K562 (cell line): Measurements from ENCODE around the gene KBTBD3. TPM values are rescaled to one million over a fixed set of nuclear protein-coding genes. Genes with fewer than 3 reads are reported as not detected.

Experiments used
- ATAC-seq: fragments of 200-7000 bp; cut with Tn5 transposase; 3 replicates; pipeline ENCODE4 v1.9.1; 2020; ENCODE audit warnings: moderate library complexity
- BruUV-seq: library from RNA; stranded (reverse); fragments of 400-500 nt; replicated peaks from 2 replicates; lab custom pipeline; 2021; lab: Mats Ljungman, UMichigan
- CTCF ChIA-PET: fragments of 300-600 bp; formaldehyde crosslinking; extraction: SDS; loops from one replicate; lab custom pipeline; 2021; ENCODE audit warnings: low intra/inter-chr PET ratio; lab: Yijun Ruan, JAX
- POLR2A ChIA-PET: fragments of 300-600, 350-650 bp; sonication (Branson Sonifier 250); formaldehyde crosslinking; extraction: SDS; loops from one replicate; lab custom pipeline; 2021; ENCODE audit warnings: antibody characterized with exemption, inconsistent platforms; lab: Yijun Ruan, JAX
- DNase-seq, 4 experiments: peaks; one replicate each; pipeline versions ENCODE4 v3.0.0 to v3.0.0-alpha.2; 2011 to 2018; ENCODE audit warnings: low spot score in 3 of 4, mixed read lengths in 3 of 4; ENCODE audit errors: extremely low read depth in 1 of 4
- FAIRE-seq: peaks from 2 replicates; lab custom pipeline; 2011; peaks lifted over from hg19 to GRCh38; lab: Jason Lieb, UNC
- H2AFZ ChIP-seq: 2 replicates; pipeline ENCODE4 v1.6.0; 2011; ENCODE audit warnings: low read depth, low read length, control low read depth, inconsistent platforms
- H3K27ac ChIP-seq: fragments of 200-600 bp; 3 replicates; pipeline ENCODE4 v1.8.0; 2011; ENCODE audit warnings: low read depth, mild to moderate bottlenecking, control low read depth, inconsistent platforms, low read length, moderate library complexity, mixed read lengths; ENCODE audit errors: extremely low read depth
- H3K27me3 ChIP-seq, 2 experiments: fragments of 300-600 bp in 1 of 2; 2 replicates in 1 of 2; 3 replicates in 1 of 2; pipeline versions ENCODE4 v1.6.0 to v1.8.0; 2011; ENCODE audit warnings: inconsistent platforms in 2 of 2, low read length in 2 of 2, mild to moderate bottlenecking in 1 of 2, mixed read lengths in 1 of 2, moderate library complexity in 1 of 2; ENCODE audit not compliant: control insufficient read depth in 2 of 2, insufficient read depth in 2 of 2
- H3K36me3 ChIP-seq: fragments of 300-600 bp; 3 replicates; pipeline ENCODE4 v1.8.0; 2011; ENCODE audit warnings: mild to moderate bottlenecking, low read length, inconsistent platforms; ENCODE audit not compliant: control insufficient read depth, insufficient read depth
- H3K4me1 ChIP-seq, 2 experiments: fragments of 200-600 bp in 1 of 2; replicated peaks in 1 of 2; 2 replicates in 1 of 2; 3 replicates in 1 of 2; pipeline versions ENCODE4 v1.5.1 to v1.8.0; 2011; ENCODE audit warnings: inconsistent platforms in 2 of 2, low read length in 2 of 2, mild to moderate bottlenecking in 1 of 2, mixed read lengths in 1 of 2, moderate library complexity in 1 of 2; ENCODE audit not compliant: control insufficient read depth in 2 of 2, insufficient read depth in 2 of 2
- H3K4me2 ChIP-seq: 2 replicates; pipeline ENCODE4 v1.6.1; 2011; ENCODE audit warnings: low read length, control low read depth, inconsistent platforms, mixed read lengths; ENCODE audit not compliant: insufficient read depth
- H3K4me3 ChIP-seq: fragments of 200-600 bp; sonication (generic), shearing (Covaris generic); 2 replicates; pipeline ENCODE4 v1.5.1; 2016; ENCODE audit warnings: control low read depth, inconsistent platforms
- H3K79me2 ChIP-seq: fragments of 200-600 bp; 3 replicates; pipeline ENCODE4 v1.8.0; 2011; ENCODE audit warnings: low read length, inconsistent platforms; ENCODE audit not compliant: control insufficient read depth, insufficient read depth
- H3K9ac ChIP-seq, 2 experiments: 2 replicates each; pipeline versions ENCODE4 v1.6.0 to v1.6.1; 2011; ENCODE audit warnings: low read depth in 2 of 2, low read length in 2 of 2, control low read depth in 1 of 2, inconsistent platforms in 1 of 2, mild to moderate bottlenecking in 1 of 2, mixed read lengths in 1 of 2; ENCODE audit not compliant: insufficient read depth in 1 of 2
- H3K9me1 ChIP-seq: one replicate; pipeline ENCODE4 v1.6.0; 2011; ENCODE audit warnings: inconsistent platforms, mild to moderate bottlenecking, low read length, moderate library complexity; ENCODE audit not compliant: control insufficient read depth, insufficient read depth
- H3K9me3 ChIP-seq: replicated peaks from 2 replicates; pipeline ENCODE4 v1.5.1; 2011; ENCODE audit warnings: low read depth, low read length, inconsistent platforms; ENCODE audit not compliant: control insufficient read depth, insufficient read depth
- H4K20me1 ChIP-seq: replicated peaks from 2 replicates; pipeline ENCODE4 v1.6.1; 2011; ENCODE audit warnings: low read length, inconsistent platforms, mixed read lengths; ENCODE audit not compliant: control insufficient read depth, insufficient read depth
- CEBPB ChIP-seq: fragments of 450-650 bp; IDR thresholded peaks from 2 replicates; pipeline ENCODE4 v1.6.1; 2016; ENCODE audit warnings: missing genetic modification characterization, missing compliant biosample characterization
- CHAMP1 ChIP-seq: fragments of 450-650 bp; IDR thresholded peaks from 2 replicates; pipeline ENCODE4 v1.6.1; 2016; ENCODE audit warnings: mild to moderate bottlenecking
- CTCF ChIP-seq, 3 experiments: IDR thresholded peaks in 2 of 3; conservative IDR thresholded peaks in 1 of 3; 2 replicates each; pipeline ENCODE4 v1.5.1; 2011 to 2012; ENCODE audit warnings: low read length in 3 of 3, mild to moderate bottlenecking in 3 of 3, control low read depth in 2 of 3, improper control_type of control experiment in 1 of 3, inconsistent platforms in 1 of 3, low read depth in 1 of 3, mixed read lengths in 1 of 3, moderate library complexity in 1 of 3; ENCODE audit not compliant: insufficient read depth in 2 of 3
- CXXC5 ChIP-seq: fragments of 250-450 bp; sonication (Bioruptor Pico); IDR thresholded peaks from 2 replicates; pipeline ENCODE4 v1.8.0; 2022; ENCODE audit warnings: inconsistent platforms, mild to moderate bottlenecking, moderate library complexity
- DPF2 ChIP-seq: fragments of 450-650 bp; IDR thresholded peaks from 2 replicates; pipeline ENCODE4 v1.6.1; 2016
- KLF13 ChIP-seq: fragments of 450-650 bp; IDR thresholded peaks from 2 replicates; pipeline ENCODE4 v1.6.1; 2016; ENCODE audit warnings: missing genetic modification characterization, low read depth, mild to moderate bottlenecking, missing compliant biosample characterization, moderate library complexity, borderline replicate concordance
- MED1 ChIP-seq: sonication (generic); formaldehyde crosslinking; IDR thresholded peaks from 2 replicates; pipeline ENCODE4 v1.8.1; 2023; ENCODE audit warnings: missing genetic modification reagents, borderline replicate concordance
- NR2C1 ChIP-seq, 2 experiments: fragments of 450-650 bp; IDR thresholded peaks; 2 replicates each; pipeline ENCODE4 v1.6.1; 2017; ENCODE audit warnings: mild to moderate bottlenecking in 2 of 2, antibody characterized with exemption in 1 of 2, inconsistent platforms in 1 of 2, missing compliant biosample characterization in 1 of 2, missing genetic modification characterization in 1 of 2
- NRF1 ChIP-seq, 2 experiments: fragments of 450-650 bp; IDR thresholded peaks in 1 of 2; conservative IDR thresholded peaks in 1 of 2; 2 replicates each; pipeline ENCODE4 v1.6.1; 2014; ENCODE audit warnings: mild to moderate bottlenecking in 2 of 2
- POLR2H ChIP-seq: IDR thresholded peaks from 2 replicates; pipeline ENCODE4 v1.6.1; 2016; ENCODE audit warnings: missing genetic modification characterization, low read depth, mild to moderate bottlenecking, control low read depth, missing compliant biosample characterization, moderate library complexity
- RBM22 ChIP-seq: fragments of 200-400 bp; formaldehyde crosslinking; IDR thresholded peaks from 2 replicates; pipeline ENCODE4 v1.6.1; 2018; ENCODE audit warnings: low read length, low read depth; ENCODE audit not compliant: poor library complexity, severe bottlenecking
- SPI1 ChIP-seq: IDR thresholded peaks from 2 replicates; pipeline ENCODE4 v1.6.1; 2011; ENCODE audit warnings: low read depth, low read length, control low read depth, borderline replicate concordance
- ZNF274 ChIP-seq: IDR thresholded peaks from 2 replicates; pipeline ENCODE4 v1.6.1; 2011; ENCODE audit warnings: low read depth, mild to moderate bottlenecking, low read length, moderate library complexity, borderline replicate concordance
- ZNF444 ChIP-seq: fragments of 250-450 bp; sonication (Bioruptor Pico); IDR thresholded peaks from 2 replicates; pipeline ENCODE4 v1.4.0; 2020; ENCODE audit warnings: mild to moderate bottlenecking, moderate library complexity
- WGBS: fragments of 100-300 bp; shearing (Covaris generic); methylation state at CpG from one replicate; pipeline ENCODE4 v1.1.6; 2016; ENCODE audit warnings: low coverage, mixed read lengths; ENCODE audit not compliant: insufficient coverage; ENCODE audit errors: missing lambda C conversion rate; 5-methylcytosine and 5-hydroxymethylcytosine counted together
- in situ Hi-C: fragments of 300-500 bp; cut with MboI; formaldehyde crosslinking; loops from 4 replicates; pipeline ENCODE4 v1.15.0; 2018; ENCODE audit warnings: inconsistent platforms, mixed read lengths
- intact Hi-C: fragments of 100-400 bp; cut with micrococcal nuclease; formaldehyde crosslinking; loops from 2 replicates; pipeline ENCODE4 v1.14.2; 2022
- polyA plus RNA-seq, 8 experiments: library from polyadenylated mRNA; depleted of rRNA in 4 of 8; stranded (reverse) in 5 of 8; unstranded in 3 of 8; fragments of >200 nt; fragmentation: Nextera tagmentation in 2 of 8; fragmentation: Illumina TruSeq in 1 of 8; extraction: Ambion mirVana in 2 of 8; extraction: Trizol in 1 of 8; gene quantifications; 2 replicates each; pipeline versions ENCODE4 v1.2.1 to v1.2.3, GENCODE V29; 2011 to 2014; ENCODE audit warnings: inconsistent platforms in 1 of 8, missing spikeins in 1 of 8
- total RNA-seq, 7 experiments: library from RNA; depleted of rRNA in 6 of 7; stranded (reverse); fragments of >200 nt in 6 of 7; fragmentation: Illumina TruSeq in 2 of 7; extraction: Trizol in 2 of 7; gene quantifications; 2 replicates each; pipeline versions ENCODE4 v1.2.1 to v1.2.3, GENCODE V29; 2011 to 2021; ENCODE audit warnings: low replicate concordance in 1 of 7
- TF ChIP-seq, protein P1 (sequence below): sonication (generic); formaldehyde crosslinking; IDR thresholded peaks from 2 replicates; pipeline ENCODE4 v1.8.0; 2022; ENCODE audit warnings: mild to moderate bottlenecking, missing genetic modification reagents, borderline replicate concordance

The KBTBD3 gene
- total and polyA plus RNA-seq, 9 of the 15 experiments (the other 6 are each of a cell fraction or from before 2014, with no cell fraction given), result 4.2 to 31.2 (median 6.4) TPM

DNA sequence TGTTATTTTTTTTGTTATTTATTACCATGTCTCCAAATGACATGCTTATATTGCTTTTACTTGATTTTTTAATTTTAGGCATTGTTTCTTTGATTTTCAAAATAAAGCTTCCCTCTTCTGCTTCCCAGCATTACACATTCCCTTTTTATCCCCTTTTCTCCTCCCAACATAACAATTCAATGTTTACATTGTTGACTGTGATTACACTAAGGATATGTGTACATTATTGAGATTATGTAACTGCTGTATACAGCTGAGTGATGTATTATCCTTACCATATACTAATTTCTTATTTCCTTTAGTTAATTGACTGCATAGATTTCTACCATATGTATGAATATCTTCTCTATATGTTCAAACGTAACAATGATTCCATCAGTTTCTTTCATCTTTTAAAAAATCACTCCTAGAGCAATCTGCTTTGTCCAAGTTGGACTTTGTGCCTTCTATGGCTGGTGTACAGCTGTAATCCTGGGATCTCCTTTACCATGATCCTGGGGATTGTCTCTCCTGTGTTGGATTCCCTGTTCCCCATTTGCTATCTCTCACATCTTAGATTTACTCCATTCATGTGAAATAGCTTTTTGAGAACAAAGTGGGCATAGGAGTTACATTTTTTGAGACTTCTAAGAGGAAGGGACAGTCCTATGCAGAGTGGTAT is 21.9 kb upstream of the KBTBD3 start:
- CTCF ChIA-PET, result no interaction called here
- no peak overlapping the region for H3K27ac ChIP-seq
- peaks cover 39% of the 10 kb centered on the region for H3K36me3 ChIP-seq
- no peak for DNase-seq
- 81% methylated on average over 1 of the region's 1 CpG for WGBS
- H3K79me2 ChIP-seq, result no peaks in the 10 kb centered on the region
- H3K4me2 ChIP-seq, result no peak overlapping the region
- H3K27me3 ChIP-seq, result no peaks in the 10 kb centered on the region
- H3K9me1 ChIP-seq, result no peaks in the 10 kb centered on the region
- no peak overlapping the region for H2AFZ ChIP-seq
- in situ Hi-C loops, result no loop called here
- no peak overlapping the region for H3K4me3 ChIP-seq
- no peak for FAIRE-seq
- no TSS peak for BruUV-seq
- H3K9ac ChIP-seq, result no peak overlapping the region
- H3K4me1 ChIP-seq, result no peaks in the 10 kb centered on the region
- POLR2A ChIA-PET, result interaction anchor here (0.6 kb wide), 1 partner anchor 942 kb away, joined by 3 read pairs; no protein-coding TSS in a partner anchor
- H4K20me1 ChIP-seq, result no peaks in the 10 kb centered on the region
- no peak; the same call in 2 of the 3 replicates for ATAC-seq
- no peaks in the 10 kb centered on the region for H3K9me3 ChIP-seq
- intact Hi-C loops, result no loop called here
- TF ChIP-seq DPF2, result no peak
- no peak for TF ChIP-seq MED1 (CRISPR knock-in tag)
- TF ChIP-seq SPI1, result no peak
- no peak for TF ChIP-seq ZNF274
- no peak for TF ChIP-seq NR2C1 (IDR thresholded peaks at IDR 0.05)
- no peak for TF ChIP-seq NR2C1 (tag; IDR thresholded peaks at IDR 0.05)
- no peak for TF ChIP-seq KLF13 (tag)
- no peak for TF ChIP-seq NRF1 (conservative IDR thresholded peaks at IDR 0.05 in 1 of 2, IDR thresholded peaks at IDR 0.05 in 1 of 2)
- no peak for TF ChIP-seq ZNF444 (CRISPR knock-in tag)
- TF ChIP-seq RBM22, result no peak
- TF ChIP-seq CEBPB (tag), result no peak
- TF ChIP-seq CTCF (IDR thresholded peaks at IDR 0.05 in 2 of 3, conservative IDR thresholded peaks at IDR 0.05 in 1 of 3; ENCODE audit: insufficient read depth in 2 of 3, low read depth in 1 of 3, low read length in 3 of 3), result no peak
- TF ChIP-seq CHAMP1, result no peak
- TF ChIP-seq POLR2H (tag), result no peak
- TF ChIP-seq, protein P1, sequence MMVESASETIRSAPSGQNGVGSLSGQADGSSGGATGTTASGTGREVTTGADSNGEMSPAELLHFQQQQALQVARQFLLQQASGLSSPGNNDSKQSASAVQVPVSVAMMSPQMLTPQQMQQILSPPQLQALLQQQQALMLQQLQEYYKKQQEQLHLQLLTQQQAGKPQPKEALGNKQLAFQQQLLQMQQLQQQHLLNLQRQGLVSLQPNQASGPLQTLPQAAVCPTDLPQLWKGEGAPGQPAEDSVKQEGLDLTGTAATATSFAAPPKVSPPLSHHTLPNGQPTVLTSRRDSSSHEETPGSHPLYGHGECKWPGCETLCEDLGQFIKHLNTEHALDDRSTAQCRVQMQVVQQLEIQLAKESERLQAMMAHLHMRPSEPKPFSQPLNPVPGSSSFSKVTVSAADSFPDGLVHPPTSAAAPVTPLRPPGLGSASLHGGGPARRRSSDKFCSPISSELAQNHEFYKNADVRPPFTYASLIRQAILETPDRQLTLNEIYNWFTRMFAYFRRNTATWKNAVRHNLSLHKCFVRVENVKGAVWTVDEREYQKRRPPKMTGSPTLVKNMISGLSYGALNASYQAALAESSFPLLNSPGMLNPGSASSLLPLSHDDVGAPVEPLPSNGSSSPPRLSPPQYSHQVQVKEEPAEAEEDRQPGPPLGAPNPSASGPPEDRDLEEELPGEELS (CRISPR knock-in tag), result no peak
- TF ChIP-seq CXXC5 (CRISPR knock-in tag), result no peak
